ENCODE data around the gene TMPRSS4. TPM values are rescaled to one million over a fixed set of nuclear protein-coding genes. Genes with fewer than 3 reads are reported as not detected.

The TMPRSS4 gene
- total and polyA plus RNA-seq, 2 experiments from 2014 or later = 0.10 to 0.58 TPM

- TF ChIP-seq ZNF462 (CRISPR knock-in tag; IDR thresholded peaks at IDR 0.05) (no peak), EZH2 (IDR thresholded peaks at IDR 0.05; ENCODE audit: low read depth, unreplicated experiment) (no peak)
Observed at GRCh38 chr11:118162846-118163245, 86.0 kb downstream of the TMPRSS4 start (continued).

GRCh38 chr11:118163494-118163893 lies 86.6 kb downstream of the TMPRSS4 start:
- Mint-ChIP-seq H3K36me3 (ENCODE audit: low read depth) (no peaks in the 10 kb centered on the region), H3K27ac (no peak overlapping the region), H3K27me3 (ENCODE audit: insufficient read depth, low read depth, poor library complexity) (peaks cover 16% of the 10 kb centered on the region), H3K4me3 (no peak overlapping the region), H3K4me1 (peaks cover 8% of the 10 kb centered on the region; the same call in 2 of the 3 replicates), H3K9me3 (no peaks in the 10 kb centered on the region)
- H3K4me1 ChIP-seq (ENCODE audit: insufficient read depth) = no peaks in the 10 kb centered on the region
- ATAC-seq = no peak
- H3K27me3 ChIP-seq (ENCODE audit: insufficient read depth) = peaks cover 32% of the 10 kb centered on the region
- no peaks in the 10 kb centered on the region for H3K79me2 ChIP-seq (replicated peaks; ENCODE audit: insufficient read depth)
- H3F3A ChIP-seq (replicated peaks; ENCODE audit: low read depth) = no peaks in the 10 kb centered on the region
- H3K4me2 ChIP-seq = no peak overlapping the region
- H2AFZ ChIP-seq = no peak overlapping the region
- H4K20me1 ChIP-seq (replicated peaks; ENCODE audit: insufficient read depth) = no peaks in the 10 kb centered on the region
- no peak overlapping the region for H3K4me3 ChIP-seq
- no peaks in the 10 kb centered on the region for H3K9me2 ChIP-seq (ENCODE audit: insufficient read depth)
- no peak for DNase-seq (ENCODE audit: low spot score)
- H3K27ac ChIP-seq (ENCODE audit: low read depth) = no peak overlapping the region
- no peaks in the 10 kb centered on the region for H3K36me3 ChIP-seq (ENCODE audit: insufficient read depth)
- no peak for TF ChIP-seq POLR2AphosphoS5 (IDR thresholded peaks at IDR 0.05; ENCODE audit: low read depth)
- no peak for TF ChIP-seq ETS1 (IDR thresholded peaks at IDR 0.05)
- TF ChIP-seq EZH2phosphoT487 (IDR thresholded peaks at IDR 0.05; ENCODE audit: unreplicated experiment) = no peak
- TF ChIP-seq EZH2 (IDR thresholded peaks at IDR 0.05; ENCODE audit: low read depth, unreplicated experiment) = no peak
- TF ChIP-seq ZNF331 (CRISPR knock-in tag; IDR thresholded peaks at IDR 0.05; ENCODE audit: low read depth) = no peak
- TF ChIP-seq ZNF114 (CRISPR knock-in tag; IDR thresholded peaks at IDR 0.05) = no peak
- no peak for TF ChIP-seq CTCF (conservative IDR thresholded peaks at IDR 0.05; ENCODE audit: low read depth in 2 of 2)
